ENCODE results near the gene ADNP. TPM values are rescaled to one million over a fixed set of nuclear protein-coding genes. Genes with fewer than 3 reads are reported as not detected.

The ADNP gene
- polyA plus RNA-seq, 1 donor from 2014 or later, result 78.5 TPM

DNA sequence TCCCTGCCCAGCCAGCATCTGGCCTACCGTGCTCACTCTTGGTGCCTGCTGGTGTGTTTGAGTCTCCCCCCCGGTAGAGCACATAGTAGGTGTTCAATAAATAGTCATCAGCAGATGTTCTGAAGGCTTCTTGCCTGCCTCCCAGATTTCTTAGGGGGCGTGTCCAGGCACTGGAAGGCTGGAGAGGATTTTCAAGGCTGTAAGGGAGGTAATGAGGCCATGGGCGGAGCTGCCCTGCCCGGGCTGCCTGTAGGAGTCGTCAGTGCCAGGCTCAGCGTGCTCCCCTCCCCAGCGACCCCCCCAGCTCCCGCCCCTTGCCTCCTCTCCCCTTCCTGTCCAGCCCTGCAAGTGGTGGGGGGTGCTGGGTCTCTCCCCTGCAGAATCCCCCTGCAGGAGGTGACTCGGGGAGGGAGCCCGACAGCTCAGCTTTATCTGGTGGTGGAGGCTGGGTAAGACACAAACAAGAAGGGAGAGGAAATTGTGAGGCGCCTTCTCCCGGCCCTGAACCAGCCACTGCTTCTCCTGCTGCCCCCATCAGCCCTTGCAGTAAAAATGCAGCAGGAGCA is 80.4 kb downstream of the ADNP start:
- Histone ChIP-seq H3K4me3 (ENCODE audit: low read length) (no peak overlapping the region), H3K9me3 (ENCODE audit: low read length) (no peaks in the 10 kb centered on the region), H3K27ac (ENCODE audit: low read length) (no peak overlapping the region), H4K20me1 (ENCODE audit: insufficient read depth) (no peaks in the 10 kb centered on the region), H3K4me2 (ENCODE audit: low read length) (no peak overlapping the region), H3F3A (ENCODE audit: insufficient read depth, low read length, poor library complexity, severe bottlenecking) (no peaks in the 10 kb centered on the region), H3K9me2 (ENCODE audit: insufficient read depth, low read length) (no peaks in the 10 kb centered on the region), H3K79me2 (replicated peaks; ENCODE audit: insufficient read depth, low read length) (no peaks in the 10 kb centered on the region), H3K27me3 (ENCODE audit: insufficient read depth, low read depth, low read length) (no peaks in the 10 kb centered on the region), H2AFZ (ENCODE audit: low read depth, low read length) (no peak overlapping the region), H3K9ac (ENCODE audit: low read length) (no peak overlapping the region), H3K36me3 (ENCODE audit: insufficient read depth, low read length) (no peaks in the 10 kb centered on the region)
- no peak for TF ChIP-seq EP300 (conservative IDR thresholded peaks at IDR 0.05; ENCODE audit: poor library complexity, severe bottlenecking)
- no peak for TF ChIP-seq RAD21 (conservative IDR thresholded peaks at IDR 0.05)
- TF ChIP-seq REST (IDR thresholded peaks at IDR 0.05; ENCODE audit: borderline replicate concordance), result no peak
- no peak for TF ChIP-seq POLR2AphosphoS5 (IDR thresholded peaks at IDR 0.05)
- TF ChIP-seq CTCF (IDR thresholded peaks at IDR 0.05; ENCODE audit: poor library complexity, severe bottlenecking), result no peak
- TF ChIP-seq EZH2 (IDR thresholded peaks at IDR 0.05; ENCODE audit: borderline replicate concordance, insufficient read depth, low read length, poor library complexity, severe bottlenecking), result no peak
- TF ChIP-seq SMC3 (conservative IDR thresholded peaks at IDR 0.05; ENCODE audit: poor library complexity), result no peak
- no peak for TF ChIP-seq TAF1 (IDR thresholded peaks at IDR 0.05; ENCODE audit: low read depth)
- TF ChIP-seq MXI1 (conservative IDR thresholded peaks at IDR 0.05; ENCODE audit: poor library complexity, severe bottlenecking), result no peak

GRCh38 chr20:50848846-50849673 is 82.2 kb downstream of the ADNP start:
- H3K9me3 ChIP-seq (ENCODE audit: low read length), result no peaks in the 10 kb centered on the region
- no peak overlapping the region for H2AFZ ChIP-seq (ENCODE audit: low read depth, low read length)
- H3K4me2 ChIP-seq (ENCODE audit: low read length), result no peak overlapping the region
- no peak overlapping the region for H3K4me3 ChIP-seq (ENCODE audit: low read length)
- H3K36me3 ChIP-seq (ENCODE audit: insufficient read depth, low read length), result no peaks in the 10 kb centered on the region
- H3K9me2 ChIP-seq (ENCODE audit: insufficient read depth, low read length), result no peaks in the 10 kb centered on the region
- TF ChIP-seq SMC3 (conservative IDR thresholded peaks at IDR 0.05; ENCODE audit: poor library complexity) (no peak), POLR2AphosphoS5 (IDR thresholded peaks at IDR 0.05) (no peak), TAF1 (IDR thresholded peaks at IDR 0.05; ENCODE audit: low read depth) (no peak), EZH2 (IDR thresholded peaks at IDR 0.05; ENCODE audit: borderline replicate concordance, insufficient read depth, low read length, poor library complexity, severe bottlenecking) (no peak), RAD21 (conservative IDR thresholded peaks at IDR 0.05) (no peak), MXI1 (conservative IDR thresholded peaks at IDR 0.05; ENCODE audit: poor library complexity, severe bottlenecking) (no peak), CTCF (IDR thresholded peaks at IDR 0.05; ENCODE audit: poor library complexity, severe bottlenecking) (no peak), REST (IDR thresholded peaks at IDR 0.05; ENCODE audit: borderline replicate concordance) (no peak), EP300 (conservative IDR thresholded peaks at IDR 0.05; ENCODE audit: poor library complexity, severe bottlenecking) (no peak)
- H3K27me3 ChIP-seq (ENCODE audit: insufficient read depth, low read depth, low read length), result no peaks in the 10 kb centered on the region
- no peak overlapping the region for H3K9ac ChIP-seq (ENCODE audit: low read length)
- H3K27ac ChIP-seq (ENCODE audit: low read length), result no peak overlapping the region
- no peaks in the 10 kb centered on the region for H3K79me2 ChIP-seq (replicated peaks; ENCODE audit: insufficient read depth, low read length)
- H4K20me1 ChIP-seq (ENCODE audit: insufficient read depth), result no peaks in the 10 kb centered on the region
- no peaks in the 10 kb centered on the region for H3F3A ChIP-seq (ENCODE audit: insufficient read depth, low read length, poor library complexity, severe bottlenecking)

All from neural cell (in vitro differentiated cells).